Erythroblast (primary cell): Measurements from ENCODE around the gene SMARCC1.

Source experiments
- GATA1 ChIP-seq: IDR thresholded peaks from 2 replicates; pipeline ENCODE4 v1.6.1; 2011; ENCODE audit warnings: low read depth, mild to moderate bottlenecking, control low read depth, low read length, moderate library complexity
- POLR2A ChIP-seq: IDR thresholded peaks from 2 replicates; pipeline ENCODE4 v1.6.1; 2011; ENCODE audit warnings: mild to moderate bottlenecking, low read length

DNA sequence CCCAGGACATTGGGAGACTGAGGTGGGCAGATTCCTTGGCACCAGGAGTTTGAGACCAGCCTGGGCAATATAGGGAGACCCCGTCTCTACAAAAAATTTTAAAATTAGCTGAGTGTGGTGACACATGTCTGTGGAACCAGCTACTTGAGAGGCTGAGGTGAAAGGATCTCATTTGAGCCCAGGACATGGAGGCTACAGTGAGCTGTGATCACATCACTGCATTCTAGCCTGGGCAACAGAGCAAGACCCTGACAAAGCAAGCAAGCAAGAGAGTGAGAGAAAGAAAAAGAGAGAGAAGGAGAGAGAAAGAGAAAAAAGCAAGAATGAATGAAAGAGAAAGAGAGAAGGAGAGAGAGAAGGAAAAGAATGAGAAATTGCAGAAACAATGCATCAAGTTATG lies 150.9 kb downstream of the SMARCC1 start:
- TF ChIP-seq POLR2A (no peak), GATA1 (no peak)
